NCI-H2171 treated with DMSO at 0.1 percent for 48 hours (cell line): ENCODE data around the gene ADTRP.

Source experiments
- DNase-seq: peaks from one replicate; lab custom pipeline; 2025; lab: John Stamatoyannopoulos, UW

Gene ADTRP

DNA sequence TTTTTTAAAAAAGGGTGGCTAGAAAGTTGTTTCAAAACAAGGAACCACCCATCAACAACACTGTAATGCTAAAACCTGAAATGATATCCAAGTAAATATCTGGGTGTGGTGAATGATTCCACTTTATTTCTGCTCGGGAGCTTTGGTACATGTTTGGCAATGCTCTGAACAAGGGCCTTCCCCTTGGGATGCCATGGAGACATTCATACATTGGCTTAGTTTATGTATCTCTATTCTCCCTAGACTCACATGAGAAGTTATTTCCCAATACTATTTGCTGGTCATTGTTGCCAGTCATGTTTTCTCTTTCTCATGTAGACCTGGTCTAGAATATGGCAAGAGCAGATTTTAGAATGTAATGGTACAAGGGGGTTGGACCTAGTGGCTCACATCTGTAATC, 22.9 kb downstream of the ADTRP start:
- DNase-seq, result no peak

DNA sequence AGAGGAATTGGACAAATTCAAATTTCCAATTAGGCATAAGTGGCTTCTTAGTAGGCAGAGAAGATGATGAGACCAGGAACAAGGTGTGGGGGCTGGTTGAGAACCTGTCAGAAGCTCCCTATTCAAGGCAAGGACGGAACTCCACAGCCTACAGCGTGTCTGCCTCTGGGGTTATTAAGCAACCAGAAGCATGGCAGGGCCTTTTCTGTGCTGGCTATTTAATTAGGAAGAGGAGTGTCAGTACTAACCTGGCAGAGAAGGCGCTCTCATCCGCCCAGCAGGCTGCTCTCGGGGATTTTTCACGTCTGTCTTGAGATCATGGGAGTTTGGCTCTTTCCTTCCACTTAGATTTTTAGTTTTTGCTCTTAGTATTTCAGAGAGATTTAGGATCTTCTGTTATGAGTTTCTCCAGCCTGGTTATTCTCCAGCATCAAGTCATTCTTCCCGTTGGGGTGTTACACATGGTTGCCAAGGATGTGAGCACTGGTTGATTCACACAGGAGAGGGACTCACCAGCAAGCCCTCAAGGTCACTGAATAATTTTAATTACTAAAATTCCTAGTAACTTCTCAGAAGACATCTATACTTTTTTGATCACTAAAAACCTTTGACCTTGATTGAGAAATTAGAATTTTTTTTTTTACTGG, 23.9 kb downstream of the ADTRP start:
- no peak for DNase-seq

DNA sequence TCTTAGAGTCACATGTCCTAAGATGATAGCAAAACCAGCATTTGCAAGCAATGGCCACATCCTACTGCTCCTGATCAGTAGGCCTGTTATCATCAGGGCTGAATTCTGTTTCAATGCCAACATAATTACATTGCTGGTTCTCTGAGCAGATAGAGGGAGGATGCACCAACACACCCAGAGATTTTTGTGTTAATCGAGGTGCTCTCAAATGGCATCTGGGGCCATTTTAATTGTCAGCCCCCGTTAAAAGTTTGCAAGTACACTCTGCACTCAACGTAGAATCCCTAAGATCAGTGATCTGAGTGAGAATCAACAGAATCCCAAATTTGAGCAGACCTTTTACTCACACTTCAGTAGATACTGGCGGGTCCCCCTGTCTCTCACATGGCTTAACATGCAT, 24.8 kb downstream of the ADTRP start:
- no peak for DNase-seq

DNA sequence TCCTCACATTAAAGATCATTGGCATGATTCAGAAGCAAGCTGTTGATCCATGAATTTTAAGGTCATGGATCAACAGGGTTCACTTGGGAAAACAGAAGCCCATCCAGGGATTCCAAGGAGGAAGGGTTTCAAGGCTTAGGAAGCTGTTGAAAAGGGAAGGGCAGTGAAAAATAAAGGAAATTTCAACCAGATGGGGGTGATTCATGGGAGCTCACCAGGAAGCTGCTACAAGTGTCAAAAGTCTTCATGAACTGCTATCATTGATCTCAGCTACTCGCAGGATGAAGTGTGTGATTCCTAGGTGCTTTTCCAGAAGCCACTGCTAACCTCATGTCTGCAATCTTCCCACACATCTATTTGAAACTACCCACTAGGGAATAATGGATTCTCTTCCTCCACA, 26.2 kb downstream of the ADTRP start:
- DNase-seq, result no peak

DNA sequence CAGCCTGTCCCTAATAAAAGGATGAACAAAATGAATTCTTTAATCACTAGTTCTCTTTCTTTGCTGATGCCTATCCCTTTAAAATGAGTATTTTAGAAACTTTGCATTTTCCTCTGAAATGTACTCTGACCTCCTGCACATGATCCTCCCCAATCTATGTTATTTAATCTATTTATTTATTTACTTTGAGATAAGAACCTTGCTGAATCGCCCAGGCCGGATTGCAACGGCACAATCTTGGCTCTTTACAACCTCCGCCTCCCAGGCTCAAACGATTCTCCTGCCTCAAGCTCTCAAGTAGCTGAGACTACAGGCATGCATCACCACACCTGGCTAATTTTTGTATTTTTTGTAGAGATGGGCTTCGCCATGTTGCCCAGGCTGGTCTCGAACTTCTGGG, 27.9 kb downstream of the ADTRP start:
- no peak for DNase-seq

DNA sequence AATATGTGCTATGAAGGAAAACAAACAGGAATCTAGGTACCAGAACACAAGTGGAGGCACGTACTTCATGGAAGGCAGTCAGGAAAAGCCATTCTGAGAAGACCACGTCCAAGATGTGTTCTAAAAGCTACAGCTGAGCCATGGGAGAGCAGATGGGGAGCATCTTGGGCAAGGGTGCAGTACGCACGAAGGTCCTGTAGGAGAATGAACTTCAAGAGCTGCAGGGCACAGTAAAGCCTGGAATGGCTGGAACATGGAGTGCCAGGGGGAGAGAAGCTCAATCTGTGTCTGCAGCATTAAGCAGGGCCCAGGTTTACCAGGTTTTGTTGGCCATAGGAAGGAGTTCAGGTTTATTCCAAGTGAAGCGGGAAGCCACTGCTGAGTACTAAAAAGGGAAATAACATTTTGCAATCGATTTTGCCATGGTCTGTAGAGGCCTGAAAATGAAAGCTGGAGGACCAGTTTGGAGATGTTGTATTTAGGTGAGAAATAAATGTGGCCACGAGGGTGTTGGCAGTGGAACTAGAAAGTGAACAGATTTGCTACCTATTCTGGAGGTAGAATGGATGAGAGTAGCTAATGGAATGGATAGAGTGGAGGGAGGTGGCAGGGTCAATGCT, 29.9 kb downstream of the ADTRP start:
- no peak for DNase-seq

DNA sequence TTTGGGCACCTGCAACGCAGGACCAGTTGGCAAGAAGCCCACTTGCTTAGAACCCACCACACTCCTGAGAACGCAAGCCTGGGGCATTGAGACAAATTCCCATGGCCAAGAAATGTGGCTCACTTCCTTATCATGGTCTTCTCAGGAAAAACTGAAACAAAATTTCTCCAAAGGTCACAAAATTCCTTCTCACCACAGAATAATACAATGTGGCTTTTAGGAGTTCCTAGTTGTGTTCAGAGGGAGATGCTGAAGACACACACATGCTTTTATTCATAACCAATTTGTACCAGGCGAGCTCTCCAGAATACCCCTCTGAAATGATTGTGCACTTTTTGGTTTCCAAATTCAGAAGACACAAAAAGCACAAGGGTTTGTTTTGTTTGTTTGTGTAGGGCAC, 31.6 kb downstream of the ADTRP start:
- DNase-seq, result no peak

DNA sequence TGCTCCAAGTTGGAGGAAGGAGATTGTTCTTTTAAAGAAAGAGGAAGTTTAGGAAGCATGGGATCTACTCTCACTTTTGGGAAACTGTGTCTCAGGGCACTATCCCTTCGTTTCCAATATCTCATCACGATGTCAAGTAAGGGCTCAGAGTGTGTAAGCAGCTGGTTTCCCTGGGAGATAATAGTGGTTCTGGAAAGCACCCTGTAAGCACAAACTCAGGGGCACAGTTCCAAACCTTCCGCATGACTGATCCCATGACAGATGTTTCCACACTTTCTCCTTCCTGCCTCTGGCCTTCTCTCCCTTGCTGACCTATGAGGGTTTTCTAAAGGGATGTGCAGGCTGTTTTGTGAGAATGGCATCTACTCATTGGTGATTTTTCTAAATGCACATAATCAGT, 33.9 kb downstream of the ADTRP start:
- DNase-seq, result no peak

DNA sequence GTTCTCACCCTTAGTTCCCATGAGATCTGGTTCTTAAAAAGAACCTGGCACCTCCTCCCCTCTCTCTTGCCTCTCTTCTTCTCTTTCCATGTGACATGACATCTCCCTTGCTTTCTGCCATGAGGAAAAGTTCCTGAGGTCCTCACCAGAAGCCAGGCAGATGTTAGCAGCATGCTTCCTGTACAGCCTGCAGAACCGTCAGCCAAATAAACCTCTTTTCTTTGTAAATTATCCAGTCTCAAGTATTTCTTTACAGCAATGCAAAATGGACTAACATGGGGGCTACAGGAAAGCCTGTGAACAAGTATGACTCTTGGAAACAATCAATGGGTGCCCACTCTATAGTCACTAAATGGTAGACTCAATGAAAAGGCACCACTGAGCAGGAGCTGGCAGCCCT, 34.5 kb downstream of the ADTRP start:
- DNase-seq, result no peak

DNA sequence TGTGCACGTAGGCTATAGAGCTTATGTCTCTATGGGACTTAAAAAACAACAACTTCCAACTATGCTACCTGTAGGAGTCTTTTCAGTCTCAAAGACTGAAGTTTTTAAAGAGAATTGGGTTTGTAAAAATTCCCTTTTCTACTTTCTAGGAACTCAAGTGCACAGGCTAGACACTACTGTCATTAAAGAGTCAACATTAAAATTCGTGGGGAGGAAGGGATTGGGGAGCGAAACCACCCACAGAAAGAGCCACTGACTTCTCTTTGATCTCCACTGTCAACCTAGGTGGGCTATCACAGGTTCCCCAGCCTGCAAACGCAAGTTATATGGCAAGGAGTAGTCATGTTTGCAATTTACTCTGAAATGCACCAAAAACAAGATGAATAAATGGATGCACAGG, 37.7 kb downstream of the ADTRP start:
- DNase-seq, result no peak

DNA sequence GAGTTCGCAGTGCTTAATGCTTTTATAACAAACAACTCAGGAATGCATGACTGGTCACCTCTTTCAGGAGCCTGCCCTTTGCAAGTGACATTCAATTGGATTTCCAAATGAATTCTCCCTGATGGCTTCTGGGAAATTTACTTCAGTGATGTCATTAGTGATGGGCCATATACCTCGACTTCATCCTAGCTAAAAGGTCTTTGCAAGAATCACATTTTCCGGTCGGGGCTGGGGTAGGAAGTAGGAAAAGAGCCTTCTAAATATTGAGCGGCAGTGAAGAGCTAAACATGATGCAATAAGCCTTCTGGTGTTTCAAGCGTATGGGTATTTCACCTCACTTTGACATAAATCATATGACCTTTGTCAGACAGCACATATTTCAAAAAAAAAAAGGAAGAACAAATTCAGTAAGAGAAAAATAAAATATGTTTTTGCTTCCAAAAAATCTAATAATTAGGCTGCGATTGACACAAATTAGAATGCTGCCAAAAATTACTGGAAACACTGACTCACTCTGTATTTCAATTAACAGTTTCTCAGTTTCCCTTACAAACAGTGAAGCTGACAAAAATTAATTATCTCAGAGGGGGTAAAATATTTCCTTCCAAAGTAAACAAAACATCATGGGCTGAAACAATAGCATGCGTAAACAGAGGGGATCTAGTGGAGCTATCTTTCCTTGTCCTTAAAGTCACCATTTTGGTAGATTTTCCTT, 39.8 kb downstream of the ADTRP start:
- no peak for DNase-seq

DNA sequence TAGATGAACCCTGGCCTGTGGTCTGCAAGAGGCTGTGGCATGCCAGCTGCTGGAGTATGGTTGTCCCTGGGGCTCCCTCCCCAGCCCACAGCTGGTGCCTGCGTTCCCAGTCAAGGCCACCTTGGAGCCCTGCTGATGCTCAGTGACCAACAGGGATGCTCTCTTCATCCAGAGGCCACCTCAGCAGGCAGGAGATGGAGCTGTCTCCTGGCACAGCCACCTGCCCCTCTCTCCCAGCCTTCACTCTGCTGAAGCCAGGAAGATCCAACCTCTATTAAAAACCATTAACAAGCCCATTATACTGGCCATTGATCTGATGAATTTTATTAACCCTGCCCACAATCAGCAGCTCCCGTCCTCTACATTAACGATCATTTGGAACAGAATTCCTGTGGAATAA, 40.4 kb downstream of the ADTRP start:
- no peak for DNase-seq

DNA sequence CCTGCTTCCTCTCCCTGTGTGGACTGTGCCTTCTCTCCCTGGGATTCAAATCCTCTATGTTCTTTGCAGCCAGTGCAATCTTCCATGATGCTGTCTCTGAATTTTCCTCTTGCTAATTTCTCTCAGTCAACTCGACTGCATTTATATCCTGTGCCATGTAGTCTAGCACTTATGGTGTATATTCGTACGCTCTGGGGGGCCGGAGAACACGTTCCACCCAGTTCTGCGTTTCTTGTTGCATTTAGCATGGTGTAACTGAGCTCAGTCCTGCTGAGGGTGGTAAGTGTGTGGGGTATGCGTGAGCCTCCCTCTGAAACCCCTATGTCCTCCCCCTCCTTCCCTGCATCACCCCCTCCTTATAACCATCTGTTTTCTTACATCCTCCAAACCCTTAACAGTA, 42.0 kb downstream of the ADTRP start:
- DNase-seq, result no peak

DNA sequence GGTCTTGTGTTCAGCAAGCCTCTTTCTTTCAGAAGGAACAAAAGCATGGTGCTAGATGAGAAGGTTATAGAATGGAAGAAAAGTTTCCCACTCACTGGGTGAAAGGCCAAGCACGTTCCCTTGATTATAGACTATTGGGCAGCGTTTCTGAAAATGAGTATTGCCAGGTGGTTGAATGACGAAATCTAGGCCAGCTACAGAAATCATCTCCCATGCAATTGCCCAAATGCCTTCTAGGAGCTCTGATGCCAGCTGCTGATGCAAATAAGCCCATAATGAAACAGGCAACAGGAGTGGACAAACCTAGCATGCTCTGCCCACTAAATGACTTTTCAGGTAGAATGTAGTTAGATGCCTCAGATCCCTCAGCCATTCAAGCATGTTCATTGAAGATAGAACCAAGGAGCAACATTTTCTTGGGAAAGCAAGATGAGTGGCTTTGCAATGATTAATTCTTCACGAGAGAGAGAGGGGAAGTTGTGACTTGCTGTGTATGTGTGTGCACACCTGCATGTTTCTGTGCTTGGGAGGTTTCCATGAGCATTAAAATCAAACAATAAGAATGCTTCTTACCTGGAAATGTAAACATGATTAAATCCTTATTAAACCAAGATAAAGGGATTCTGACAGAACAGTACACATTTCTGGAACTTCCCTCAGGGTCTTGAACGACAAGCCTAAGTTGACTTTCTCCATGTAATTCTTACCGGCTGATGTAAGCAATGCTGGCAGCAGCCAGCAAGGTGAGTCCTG, 43.6 kb downstream of the ADTRP start:
- no peak for DNase-seq

DNA sequence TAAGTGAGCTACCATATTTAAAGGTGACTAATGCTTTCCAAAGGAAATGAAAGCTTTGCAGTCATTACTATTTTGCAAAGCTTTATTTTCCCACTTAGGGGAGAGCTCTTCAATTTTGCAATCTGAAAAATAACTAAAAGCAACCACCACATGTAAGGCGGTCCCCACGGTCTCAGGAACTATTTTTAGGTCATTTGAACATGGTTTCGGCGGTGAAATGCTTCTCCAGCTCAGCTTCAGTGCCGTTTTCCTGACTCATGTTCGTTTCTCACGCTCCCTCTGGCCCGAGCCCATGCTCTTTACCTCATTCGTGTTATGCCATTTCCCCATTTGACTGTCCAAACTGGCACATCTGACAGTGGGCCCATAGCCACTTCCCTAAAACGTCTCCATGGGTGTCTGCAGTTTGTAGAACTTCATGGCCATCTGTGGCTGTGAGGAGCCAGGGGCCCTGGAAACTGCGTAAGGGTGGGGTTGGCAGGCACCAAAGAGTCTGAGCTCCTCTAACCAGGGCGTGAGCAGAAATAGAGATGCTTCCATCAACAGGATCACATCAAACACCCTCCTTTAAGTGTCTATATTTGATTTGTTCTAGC, 46.5 kb downstream of the ADTRP start:
- no peak for DNase-seq

DNA sequence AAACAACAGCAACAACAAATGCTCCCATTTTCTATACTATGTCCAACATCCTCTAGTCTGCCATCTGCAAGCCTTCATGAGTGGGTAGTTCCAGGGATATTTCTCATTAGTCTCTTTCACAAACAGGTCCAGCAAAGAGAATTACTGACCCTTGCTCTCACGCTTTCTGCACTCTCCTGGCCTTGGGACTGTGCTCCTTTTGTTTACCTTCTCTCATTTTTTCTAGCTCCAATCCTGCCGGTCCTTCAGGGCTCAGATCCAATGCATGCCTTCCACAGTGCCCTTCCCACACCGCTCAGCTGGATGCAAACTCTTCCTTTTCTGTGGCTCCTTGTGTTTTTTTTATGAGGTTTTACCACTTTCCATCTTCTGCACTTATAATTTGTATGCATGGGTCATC, 47.2 kb downstream of the ADTRP start:
- no peak for DNase-seq

DNA sequence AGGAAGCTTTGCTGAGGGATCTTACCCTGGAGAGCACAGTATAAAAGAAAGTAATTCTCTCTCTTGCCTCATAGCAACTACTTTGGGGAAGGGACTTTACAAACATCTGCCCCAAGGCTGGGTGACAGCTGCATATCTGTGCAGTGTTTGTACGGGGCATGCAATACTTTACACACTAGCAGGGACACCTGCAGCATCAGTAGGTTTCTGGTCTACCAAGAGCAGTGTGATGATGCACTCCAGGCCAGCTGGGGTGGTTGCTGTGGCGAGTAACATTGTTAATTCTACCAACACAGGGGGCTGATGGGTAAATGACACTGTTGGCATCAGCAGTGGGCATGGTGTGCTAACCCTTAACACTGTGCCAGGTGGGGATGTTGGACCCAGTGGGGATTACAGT, 48.0 kb downstream of the ADTRP start:
- DNase-seq, result no peak

DNA sequence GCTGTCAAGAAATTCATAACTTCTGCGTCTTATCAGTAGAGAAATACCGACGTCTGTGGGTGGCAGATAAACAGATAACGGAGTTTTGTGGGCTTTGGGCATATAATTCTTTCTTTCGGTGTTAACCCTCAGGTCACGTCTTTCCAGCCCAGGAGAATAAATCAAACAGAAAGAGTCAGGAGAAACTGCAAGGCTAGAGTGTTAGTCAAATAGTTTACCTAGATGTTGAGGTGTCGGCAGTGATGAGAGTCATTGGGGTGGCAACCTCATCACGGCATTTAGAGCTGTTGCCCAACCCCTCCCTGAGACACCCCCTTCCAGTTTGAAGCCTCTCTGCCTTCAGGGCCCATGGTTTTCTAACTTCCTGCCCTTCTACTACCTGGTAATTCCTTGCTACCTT, 49.5 kb downstream of the ADTRP start:
- DNase-seq, result no peak

DNA sequence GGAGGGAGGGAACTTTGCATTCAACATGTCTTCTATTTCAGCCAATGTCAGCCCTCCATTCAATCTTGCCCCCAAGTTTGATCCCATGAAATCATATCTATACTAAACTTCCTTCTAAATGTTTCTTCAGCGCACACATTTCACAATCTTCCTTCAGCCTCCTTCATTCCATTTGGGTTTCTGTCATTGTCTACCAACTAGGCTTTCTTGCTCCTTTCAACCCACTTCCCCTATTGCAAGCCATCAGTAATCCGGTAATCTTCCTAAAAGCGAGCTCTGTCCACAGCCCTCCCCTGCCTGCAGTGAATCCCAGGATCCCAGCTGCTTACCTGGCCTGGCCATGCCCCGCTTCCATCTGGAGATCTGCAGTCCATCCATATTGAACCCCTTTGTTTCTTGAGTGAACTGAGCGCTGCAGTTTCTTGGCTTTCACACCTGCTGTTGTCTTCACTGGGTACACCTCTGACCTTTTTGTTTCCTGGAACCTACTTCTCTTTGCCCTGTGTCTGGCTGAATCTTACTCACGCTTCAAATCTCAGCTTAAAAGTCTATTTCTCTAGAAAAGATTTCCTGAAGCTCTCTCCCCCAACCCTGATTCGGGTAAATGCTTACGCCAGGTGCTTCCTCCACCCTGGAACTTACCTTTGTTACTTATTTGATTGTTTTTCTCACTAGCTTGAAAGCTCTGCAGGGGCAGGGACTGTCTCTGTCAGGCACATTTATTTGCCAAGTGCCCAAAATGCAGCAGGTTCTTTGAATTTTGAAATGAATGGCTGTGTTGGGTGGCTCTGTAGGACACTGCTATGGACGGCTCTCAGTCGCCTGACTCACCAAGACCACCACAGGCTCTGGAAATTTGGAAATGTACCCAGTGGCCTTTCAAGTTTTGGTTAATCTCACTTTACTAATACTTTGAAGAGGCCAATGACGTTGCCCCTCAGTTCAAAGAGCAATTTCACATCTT, 50.3 kb downstream of the ADTRP start:
- DNase-seq, result no peak

DNA sequence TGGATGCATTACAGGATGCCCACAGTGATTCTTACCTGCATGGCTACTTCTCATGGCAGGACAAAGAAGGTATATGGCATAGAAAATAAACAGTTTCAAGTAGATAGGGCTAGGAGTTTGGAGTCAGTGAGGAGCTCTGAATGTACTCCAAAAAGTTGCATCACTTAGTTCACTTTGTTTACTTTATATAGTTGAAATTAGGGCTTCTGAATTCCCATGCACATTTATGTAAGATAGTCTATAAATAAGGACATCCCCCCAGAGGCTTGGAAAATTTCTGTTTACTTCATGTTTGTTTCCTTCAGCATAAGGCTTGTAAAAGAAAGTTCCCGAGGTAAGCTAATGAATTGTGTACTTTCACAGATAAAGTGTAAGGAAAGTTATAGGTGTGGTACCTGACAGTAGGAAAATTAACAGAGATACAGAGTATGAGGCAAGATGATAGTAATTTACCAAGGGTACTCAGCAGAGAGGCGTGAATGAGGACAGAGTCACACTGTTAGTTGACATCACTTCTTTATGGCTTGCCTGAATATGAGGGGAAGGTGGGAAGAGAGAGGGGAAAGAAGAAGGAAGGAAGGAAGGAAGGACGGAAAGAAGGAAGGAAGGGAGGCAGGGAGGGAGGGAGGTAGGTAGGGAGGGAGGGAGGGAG, 51.1 kb downstream of the ADTRP start:
- no peak for DNase-seq

DNA sequence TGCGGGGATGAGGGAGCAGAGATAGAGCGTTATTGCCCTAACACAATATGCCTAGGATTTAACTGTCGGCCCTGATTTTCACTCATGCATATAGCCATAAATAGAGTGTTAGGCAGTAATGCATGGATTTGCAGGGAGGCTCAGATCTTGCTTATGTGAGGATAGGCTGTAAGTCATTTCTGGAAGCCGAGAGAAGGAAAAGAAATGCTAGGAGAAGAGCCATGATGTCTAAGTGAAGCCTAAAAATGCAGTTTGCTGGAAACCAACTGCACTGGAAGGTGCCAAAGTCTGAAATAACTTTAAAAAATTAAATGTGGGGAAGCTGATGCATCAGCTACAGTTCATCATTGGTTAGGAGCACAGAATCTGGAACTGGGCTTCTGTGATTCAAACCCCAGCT, 54.3 kb downstream of the ADTRP start:
- DNase-seq, result no peak
